Umbilical cord (tissue), 2 donors: Measurements from ENCODE around the gene AZI2. TPM values are rescaled to one million over a fixed set of nuclear protein-coding genes. Genes with fewer than 3 reads are reported as not detected.
A peak's percentile ranks its signal among the peaks of the same experiment; 100 is the strongest.

Experiments used
- DNase-seq: peaks from one replicate; pipeline ENCODE4 v3.0.0-alpha.2; 2015; ENCODE audit warnings: low spot score
- total RNA-seq: library from RNA; depleted of rRNA; stranded (reverse); fragments of >200 nt; gene quantifications from one replicate; pipeline ENCODE4 v1.2.3, GENCODE V29; 2014; ENCODE audit warnings: low replicate concordance; ENCODE audit not compliant: insufficient read depth

The AZI2 gene, protein sequence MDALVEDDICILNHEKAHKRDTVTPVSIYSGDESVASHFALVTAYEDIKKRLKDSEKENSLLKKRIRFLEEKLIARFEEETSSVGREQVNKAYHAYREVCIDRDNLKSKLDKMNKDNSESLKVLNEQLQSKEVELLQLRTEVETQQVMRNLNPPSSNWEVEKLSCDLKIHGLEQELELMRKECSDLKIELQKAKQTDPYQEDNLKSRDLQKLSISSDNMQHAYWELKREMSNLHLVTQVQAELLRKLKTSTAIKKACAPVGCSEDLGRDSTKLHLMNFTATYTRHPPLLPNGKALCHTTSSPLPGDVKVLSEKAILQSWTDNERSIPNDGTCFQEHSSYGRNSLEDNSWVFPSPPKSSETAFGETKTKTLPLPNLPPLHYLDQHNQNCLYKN
- total RNA-seq = 139 TPM

DNA sequence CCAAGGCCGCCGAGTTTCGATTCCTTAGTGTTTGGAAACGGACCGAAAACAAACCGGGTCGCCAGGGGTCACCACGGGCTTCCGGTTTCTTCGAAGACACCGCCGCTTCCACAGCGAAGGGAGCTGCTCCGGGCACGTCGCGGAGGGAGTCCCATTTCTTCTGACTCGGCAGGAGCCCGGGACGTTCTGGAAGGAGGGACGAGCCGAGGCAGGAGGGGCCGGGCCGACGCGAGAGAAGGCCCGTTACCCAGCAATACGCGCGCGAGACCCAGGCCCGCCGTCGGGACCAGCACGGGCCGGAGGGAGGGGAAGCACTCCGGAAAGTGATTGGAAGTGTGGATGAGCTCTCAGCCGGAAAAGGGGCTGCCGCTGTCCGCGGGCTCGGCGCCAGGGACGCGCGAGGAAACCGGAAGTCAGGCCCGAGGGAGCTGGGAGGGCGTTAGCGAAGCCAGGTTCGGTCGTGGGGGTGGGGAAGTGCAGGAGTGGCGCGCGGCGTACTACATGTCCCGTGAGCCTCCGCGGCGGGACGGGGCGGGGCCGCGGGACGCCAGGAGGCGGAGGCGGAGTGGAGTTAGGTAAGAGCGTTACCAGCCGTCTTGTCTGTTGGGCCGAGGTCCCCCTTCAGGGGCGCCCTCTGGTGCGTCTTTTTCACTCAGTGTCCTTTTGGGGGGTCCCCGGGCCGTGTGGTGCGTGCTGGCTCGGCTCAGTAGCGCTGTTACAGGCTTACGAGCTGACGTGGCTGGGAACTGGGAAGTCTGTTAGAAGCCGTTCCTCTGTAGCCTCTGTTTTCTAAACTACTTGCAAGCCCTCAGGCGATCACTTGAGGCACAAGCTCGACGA, at the start of gene AZI2, which contains the start of gene ZCWPW2:
Gene AZI2 (minus strand): TSS at position 196 of the 840 bp plus-strand sequence. CDS start 8,207 bp downstream, outside the sequence.
Gene ZCWPW2 (plus strand): TSS at position 93 of the 840 bp plus-strand sequence. CDS start 64,348 bp downstream, outside the sequence.
- peak; percentile 98 for DNase-seq

DNA sequence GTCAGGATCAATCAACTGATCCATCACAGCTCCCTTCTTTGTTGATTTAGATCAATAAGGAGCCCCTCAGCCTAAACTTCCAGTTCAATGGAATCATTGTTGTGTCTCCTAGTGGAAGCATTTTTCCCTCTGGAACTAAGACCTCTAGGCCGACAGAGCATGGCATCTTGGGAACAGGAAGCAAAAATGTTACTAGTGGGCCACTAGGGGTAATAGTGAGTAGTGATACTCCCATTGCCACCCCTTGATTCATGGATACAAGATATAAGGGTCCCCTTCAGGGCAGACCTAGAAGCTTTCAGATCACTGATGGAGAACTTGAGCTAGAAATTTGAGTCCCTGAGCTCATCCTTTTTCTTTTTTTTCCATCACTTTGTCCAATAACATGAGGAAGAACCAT, 40.4 kb upstream of the AZI2 start:
- no peak for DNase-seq

DNA sequence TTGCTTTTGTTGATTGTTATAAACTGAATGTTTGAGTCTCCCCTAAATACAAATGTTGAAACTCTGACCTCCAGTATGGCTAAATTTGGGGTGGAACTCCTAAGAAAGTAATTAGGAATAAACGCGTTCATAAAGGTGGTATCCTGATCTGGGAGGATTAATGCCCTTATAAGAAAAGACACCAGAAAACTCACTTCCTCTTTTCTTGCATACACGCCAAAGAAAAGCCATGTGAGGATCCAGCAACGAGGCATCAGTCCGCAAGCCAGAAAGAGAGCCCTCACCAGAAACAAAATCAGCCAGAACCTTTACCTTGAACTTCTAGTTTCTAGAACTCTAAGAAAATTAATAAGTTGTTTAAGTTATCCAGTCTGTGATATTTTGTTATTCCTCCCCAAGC, 37.4 kb upstream of the AZI2 start:
- no peak for DNase-seq

DNA sequence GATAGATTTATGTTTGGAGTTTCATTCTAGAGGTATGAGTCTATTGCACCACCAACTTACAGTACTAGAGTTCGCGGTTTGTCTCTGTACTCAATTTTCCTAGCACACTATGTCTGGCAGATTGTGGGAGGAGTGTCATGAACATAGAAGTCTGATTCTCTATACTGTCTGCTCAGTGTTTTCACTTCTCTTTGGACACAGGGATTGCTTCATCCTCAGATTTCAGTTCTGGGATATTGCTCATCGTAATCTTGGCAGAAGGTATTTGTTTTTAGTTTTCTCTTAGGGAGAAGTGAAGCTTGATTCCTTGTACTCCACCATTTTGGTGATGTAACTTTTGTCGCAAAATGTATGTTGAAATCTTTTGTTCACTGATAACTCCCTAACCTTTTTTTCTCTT, 27.8 kb upstream of the AZI2 start:
- peak; percentile 93 for DNase-seq

DNA sequence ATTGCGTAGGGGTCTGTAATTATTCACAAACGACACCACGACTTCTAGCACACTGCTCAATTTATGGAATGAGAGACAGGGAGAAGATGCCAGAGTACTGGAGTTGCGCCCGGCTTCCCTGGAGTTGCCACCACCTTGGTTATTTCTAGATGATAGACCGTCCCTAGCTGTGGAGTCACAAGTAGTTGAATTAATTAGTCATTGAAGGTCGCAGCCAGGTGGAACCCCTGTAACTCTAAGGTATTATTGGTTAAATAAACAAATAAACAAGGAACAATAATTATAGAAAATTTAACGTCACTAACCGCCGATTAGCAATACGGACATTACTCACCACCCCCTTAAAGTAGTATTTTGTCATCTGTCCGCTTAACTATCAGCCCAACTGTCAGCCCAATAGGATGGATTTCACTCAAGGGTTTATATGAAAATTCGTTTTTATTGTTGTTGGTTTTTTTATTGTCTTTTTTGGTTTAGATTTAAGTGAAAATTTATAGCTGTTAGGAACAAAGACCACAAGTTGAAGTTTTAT, 911 bp upstream of the AZI2 start:
- no peak for DNase-seq

DNA sequence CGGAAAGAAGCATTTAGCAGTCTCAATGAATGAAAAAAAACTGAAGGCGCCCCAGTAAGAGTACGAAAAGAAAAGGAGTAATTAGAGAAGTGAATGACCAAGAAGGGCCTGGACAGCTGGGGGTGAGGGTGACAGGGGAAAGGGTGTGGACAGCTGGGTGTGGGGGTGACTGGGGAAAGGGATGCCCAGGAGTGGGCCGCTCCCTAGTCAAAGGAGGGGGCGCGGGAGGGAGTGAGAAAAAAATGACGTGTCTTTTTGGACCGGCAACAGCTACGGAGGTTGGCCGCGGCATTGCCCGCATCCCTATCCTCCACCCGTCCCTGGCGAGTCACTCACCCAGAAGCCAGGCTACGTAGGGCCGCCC, 377 bp downstream of the AZI2 start:
- no peak for DNase-seq

DNA sequence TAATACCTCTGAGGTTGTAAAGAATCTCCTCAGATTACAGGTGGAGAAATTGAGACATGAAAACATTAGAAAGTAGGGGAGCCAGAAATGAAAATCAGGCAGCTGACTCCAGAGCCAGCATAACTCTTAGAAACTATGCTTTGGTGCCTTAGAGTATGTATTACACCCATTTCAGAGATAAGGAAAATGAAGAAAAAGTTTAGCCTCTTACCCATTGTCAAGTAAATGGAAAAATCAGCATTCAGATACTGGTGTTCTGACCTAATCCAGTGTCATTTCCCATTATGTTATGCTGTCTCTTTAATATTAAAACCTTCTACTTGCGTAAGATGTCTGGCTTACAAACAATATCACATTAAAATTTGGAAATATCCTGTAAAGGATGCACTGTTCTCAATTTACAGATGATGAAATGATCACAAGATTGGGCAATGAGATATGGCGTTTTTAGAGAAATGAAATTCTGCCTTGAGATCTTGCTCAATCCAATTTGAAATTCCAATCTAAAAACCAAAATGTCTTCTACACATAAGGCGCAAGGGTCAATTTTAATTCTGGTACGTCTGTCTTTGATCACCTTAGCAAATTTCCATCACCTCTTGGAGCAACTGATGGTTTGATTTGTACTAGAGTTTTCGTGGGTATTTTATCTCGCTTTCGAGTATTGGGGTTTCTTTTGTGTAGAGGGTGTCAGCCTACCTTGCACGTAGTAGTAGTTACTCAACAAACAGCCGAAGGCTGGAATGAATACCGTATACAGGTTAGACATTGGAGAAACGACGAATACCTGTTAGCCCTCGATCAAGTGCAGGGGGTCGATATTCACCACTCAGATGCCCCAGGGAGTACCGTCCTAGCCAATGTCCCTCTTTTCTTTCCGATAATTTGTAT, 1.0 kb downstream of the AZI2 start:
- peak; percentile 11 for DNase-seq

DNA sequence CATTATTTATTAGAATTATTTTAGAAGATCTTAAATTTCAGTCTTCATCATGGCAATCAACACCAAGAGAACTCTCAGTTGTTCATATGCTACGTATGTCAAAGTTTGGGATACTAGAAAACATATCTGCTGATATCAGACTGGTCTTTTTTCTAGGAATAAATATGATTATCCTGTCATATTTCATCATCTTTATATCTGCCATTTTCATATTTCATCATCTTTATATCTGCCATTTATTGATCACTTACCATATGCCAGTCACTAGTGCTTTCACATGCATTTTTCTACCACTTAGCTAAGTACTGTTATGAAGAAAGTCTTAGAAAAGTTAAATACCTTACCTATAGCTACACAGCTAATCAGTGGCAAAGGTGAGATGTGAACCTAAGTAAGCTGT, 2.9 kb downstream of the AZI2 start:
- no peak for DNase-seq

DNA sequence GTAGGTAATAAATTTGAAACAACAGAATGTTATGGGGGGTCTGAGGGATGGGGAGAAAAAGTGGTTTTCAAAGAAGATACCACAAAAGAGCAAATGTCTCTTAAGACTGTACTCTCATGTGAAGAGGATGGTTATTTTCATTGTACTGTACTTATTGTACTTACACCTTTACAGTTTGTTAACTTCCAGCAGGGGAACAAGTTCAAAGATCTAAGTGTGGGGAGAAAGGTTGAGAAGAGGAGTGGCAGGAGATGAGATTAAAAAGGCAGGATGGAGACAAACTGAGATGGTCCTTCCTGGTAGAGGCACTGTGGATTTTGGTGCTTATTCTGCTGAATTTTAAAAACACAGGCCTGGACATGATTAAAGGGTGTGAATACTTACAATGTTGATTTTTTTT, 5.5 kb downstream of the AZI2 start:
- DNase-seq = no peak

DNA sequence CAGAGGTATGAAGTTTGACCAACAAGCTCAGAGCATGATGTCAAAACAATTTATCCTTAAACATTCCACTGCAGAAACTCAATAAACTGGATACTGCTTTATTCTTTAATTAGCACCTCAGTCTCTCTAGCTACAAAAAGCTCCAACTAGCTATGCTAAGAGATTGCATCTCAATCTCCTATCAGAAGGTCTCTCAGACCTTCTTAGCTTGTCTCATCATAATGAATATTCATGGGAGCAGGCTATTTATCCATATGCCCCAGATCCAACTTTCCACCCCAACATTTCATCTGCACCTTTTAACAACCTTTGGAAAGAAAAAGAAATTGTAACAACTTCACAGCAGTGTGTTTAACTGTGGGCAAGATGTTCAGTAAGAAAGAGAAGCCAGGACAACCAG, 11.4 kb downstream of the AZI2 start:
- DNase-seq = no peak

DNA sequence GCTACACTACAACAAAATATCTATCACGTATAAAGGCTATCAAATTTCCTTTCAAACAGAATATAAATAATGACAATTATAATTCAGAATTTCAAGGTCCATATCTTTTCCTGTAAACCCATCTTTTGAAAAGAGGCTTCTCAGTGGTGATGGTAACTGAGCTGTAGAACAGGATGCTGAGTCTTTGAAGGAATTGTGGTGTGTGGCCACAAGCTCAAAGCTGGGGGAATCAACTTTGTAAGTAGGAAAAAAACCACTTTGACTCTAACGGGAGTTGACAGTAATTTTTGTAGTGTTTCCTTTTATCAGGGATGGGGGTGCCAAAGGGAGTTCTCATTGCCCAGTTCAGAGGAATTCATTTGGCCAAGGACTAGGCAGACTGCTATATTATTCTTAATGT, 13.4 kb downstream of the AZI2 start:
- no peak for DNase-seq

DNA sequence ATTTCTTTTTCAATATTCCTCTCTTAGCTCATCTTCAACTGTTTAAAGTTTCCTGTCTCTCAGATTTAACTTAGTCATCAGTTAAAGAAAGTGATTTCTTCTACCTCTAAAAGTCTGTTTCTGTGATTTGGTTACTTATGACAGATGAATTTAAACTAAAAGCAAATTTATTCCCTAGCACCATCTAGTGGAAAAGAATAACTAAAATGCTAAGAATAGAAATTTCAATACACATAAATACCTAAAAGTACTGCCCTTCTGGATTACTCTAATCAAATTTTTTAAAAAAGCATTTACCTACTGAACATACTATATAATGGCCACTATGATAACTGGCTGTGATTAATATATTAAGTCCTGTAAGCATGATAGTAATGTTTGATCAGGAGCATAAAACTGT, 14.1 kb downstream of the AZI2 start:
- DNase-seq = no peak

DNA sequence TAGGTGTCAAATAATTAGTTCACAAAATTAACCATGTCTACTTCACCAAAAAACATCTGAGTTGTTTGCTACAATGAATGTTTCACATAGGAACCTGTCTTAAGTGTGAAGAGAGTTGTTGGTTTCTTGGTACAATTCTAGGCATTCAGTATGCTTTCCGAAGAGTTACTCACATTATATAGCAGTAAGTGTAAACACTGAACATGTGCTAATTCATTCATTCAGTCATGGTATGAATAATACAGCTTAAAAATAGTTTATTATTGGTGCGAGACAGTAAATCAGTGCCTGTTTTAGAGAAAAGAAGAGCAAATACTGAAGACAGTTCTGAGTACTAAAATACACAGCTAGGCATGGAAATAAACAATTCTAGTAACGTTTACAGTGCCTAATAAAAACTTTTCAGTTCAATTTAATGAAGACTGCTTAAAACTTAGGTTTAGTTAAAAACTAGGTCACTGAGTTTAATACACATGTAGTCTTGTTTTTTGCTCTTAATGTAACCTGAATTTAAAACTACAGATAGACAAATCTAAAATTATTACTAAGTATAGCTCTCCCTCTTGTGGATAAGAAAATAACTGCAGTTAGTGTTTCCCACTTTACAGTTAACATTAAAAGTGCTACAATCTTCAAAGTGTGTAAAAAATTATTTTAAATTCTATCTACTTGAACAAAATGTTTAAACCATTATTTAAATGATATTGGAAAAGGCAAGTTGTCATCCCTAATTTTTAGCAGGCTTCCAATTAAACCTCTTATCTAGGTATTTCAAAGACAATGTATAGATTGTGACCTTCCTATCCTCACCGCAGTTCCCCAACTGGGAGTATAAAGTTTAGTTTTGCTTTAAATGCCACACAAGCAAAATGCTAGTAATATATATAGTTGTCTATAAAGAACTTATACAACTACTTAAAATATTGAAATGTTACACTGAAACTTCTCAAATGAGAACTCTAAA, 20.2 kb downstream of the AZI2 start:
- DNase-seq = peak; percentile 33

DNA sequence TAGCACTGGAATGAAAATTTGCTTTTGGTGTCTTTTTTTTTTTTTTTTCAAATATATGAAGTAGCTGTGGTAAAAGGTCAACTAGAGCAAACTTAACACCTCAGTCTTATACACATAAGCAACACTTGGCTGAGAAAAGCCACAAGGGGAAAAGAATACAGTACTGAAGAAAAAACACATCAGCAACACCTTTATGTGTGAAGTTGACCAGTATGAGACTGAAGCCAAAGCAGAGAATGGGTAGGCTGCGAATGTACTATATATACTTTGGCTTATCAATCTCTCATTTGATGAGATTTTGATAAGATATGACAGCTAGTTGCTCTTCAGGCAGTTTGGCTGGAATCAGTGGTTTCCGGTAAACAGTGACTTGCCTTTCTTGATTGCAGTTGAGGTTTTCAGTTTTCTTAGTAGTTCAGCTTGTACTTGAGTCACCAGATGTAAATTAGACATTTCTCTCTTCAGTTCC, 22.1 kb downstream of the AZI2 start:
- no peak for DNase-seq

DNA sequence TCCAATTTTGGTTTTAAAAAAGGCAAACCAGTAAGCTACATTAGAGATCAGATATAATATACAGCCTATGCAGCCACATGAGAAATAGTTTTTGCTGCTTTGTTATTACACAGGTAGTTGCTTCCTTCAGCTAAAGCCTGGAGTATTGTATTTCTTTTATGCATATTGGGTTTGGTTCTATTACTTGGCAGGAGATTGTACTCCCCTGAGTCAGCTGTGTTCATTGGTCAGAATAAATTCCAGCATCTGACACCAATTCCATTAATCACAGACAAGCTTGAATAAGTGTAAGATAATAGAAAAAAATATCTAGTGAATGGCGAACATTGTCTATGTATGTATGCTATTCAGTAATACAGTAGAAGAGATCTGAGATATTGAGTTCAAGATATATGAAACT, 26.2 kb downstream of the AZI2 start:
- no peak for DNase-seq

DNA sequence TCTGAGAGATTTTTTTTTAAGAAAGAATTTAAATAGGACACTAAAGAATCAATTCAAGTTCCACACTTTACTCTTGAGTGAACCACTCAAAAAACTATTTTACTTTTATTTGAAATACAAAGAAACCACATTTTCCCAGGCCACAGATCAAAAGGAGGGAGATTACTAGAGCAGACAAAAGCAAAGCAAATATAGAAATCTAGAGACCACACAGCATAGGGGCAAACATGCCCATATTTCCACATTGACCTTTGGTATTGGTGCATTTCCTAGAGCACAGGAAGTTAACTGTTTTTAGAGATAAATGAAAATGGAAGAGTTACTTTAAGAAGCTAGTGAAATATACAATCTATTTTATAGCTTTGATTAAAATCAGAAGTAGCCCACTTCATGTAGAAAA, 27.6 kb downstream of the AZI2 start:
- DNase-seq = no peak

DNA sequence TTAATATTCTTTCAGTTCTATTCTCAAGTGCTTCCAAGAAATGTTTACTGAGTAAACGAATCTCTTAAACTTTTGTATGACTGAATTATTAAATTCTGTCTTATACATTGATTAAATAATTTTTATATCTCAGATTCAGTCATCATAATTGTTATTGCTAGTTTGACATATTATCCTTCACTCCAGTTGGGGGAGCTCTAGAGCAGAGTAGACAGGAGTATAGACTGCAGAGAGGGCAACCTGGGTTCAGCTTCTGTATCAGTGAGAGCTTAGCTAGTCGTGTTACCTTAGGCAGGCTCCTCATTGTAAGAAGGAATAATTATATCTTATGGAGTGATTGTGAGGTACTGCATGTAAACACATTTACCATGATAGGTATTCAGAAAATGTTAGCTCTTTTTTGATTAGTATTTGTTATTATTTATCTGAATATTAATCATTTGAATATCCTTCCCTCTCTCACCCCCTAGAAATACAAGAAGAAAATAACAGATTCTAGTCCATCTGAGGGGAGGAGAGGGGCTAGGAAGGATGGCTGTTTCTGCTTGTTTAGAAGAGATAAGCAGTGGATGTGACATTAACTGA, 31.1 kb downstream of the AZI2 start:
- peak; percentile 10 for DNase-seq

DNA sequence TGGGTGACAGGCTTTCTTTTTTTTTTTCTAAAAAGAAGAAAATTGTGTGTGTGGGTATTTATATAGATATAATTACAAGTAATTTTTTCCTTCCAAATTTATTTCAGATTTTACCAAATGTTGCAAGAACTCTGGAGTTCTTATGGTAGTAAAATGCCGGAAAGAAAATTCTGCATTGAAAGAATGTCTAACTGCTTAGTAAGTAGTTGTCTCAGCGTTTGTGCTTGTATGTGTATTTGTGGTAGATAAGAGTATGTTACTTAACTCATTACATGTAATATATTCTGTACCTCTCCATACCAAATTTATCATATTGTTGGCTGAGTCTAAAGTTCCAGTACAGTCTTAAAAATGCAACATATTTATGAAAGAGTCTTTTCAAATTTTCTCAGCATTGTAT, 32.4 kb downstream of the AZI2 start:
- no peak for DNase-seq

DNA sequence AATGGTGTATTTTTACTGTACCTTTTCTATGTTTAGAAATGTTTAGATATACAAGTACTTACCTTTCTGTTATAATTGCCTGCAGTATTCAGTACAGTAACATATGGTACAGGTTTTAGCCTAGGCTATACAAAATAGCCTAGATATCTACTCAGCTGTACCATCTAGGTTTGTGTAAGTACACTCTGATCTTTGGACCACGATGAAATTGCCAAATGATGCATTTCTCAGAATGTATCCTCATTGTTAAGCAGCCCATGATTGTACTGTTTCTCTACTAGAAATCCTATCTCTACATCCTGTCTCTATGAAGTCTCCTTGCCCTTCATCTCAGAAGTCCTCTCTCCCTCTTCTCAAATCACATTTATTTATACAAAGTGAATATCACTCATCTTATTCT, 32.9 kb downstream of the AZI2 start:
- no peak for DNase-seq

DNA sequence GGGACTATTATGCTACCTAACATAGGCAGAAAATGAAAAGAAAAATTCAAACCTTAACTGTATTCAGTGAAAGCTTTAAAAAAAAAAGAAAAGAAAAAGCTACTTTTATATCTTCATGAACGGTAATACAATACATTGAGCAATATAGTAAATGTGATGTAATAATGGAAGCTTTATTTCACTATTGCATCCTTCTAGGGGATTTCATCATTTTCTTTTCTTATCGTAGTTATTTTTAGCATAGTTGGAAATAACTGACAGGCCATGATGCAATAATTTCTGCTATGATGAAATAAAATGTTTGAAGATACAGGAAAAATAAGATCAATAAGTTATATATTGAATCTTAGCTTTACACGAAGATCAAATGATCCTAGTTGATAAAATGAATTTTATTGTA, 40.4 kb downstream of the AZI2 start:
- DNase-seq = no peak
